Measurements from ENCODE around the gene ANO7. TPM values are rescaled to one million over a fixed set of nuclear protein-coding genes. Genes with fewer than 3 reads are reported as not detected.

The ANO7 gene
- polyA plus RNA-seq, 1 of the 3 experiments (the other 2 are of a cell fraction), result 0.81 TPM

DNA sequence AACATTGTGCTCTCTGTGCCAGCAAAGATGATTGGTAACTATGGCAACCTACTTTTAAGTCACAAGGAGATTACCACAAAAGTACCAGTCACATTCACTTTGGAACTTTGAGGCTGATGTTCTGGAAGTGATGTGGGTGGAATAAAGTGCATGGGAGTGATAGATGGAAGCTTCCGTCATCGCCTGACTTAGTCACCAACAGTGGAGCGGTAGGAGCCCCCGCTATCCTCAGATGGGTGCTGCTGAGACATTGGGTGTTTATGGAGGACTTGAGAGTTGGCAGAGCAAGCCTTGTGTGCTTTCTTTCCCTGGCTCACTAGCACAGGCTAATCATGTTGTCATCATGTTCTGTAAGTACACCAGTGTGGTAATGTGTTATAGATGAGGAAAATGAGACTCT lies 33.6 kb upstream of the ANO7 start:
- H2AFZ ChIP-seq (ENCODE audit: low read depth), result no peak overlapping the region
- ChIA-PET POLR2A (no interaction called here), CTCF (no interaction called here)
- no peak overlapping the region for H3K4me2 ChIP-seq
- no peaks in the 10 kb centered on the region for H3K27me3 ChIP-seq (ENCODE audit: insufficient read depth)
- TF ChIP-seq, protein P1, sequence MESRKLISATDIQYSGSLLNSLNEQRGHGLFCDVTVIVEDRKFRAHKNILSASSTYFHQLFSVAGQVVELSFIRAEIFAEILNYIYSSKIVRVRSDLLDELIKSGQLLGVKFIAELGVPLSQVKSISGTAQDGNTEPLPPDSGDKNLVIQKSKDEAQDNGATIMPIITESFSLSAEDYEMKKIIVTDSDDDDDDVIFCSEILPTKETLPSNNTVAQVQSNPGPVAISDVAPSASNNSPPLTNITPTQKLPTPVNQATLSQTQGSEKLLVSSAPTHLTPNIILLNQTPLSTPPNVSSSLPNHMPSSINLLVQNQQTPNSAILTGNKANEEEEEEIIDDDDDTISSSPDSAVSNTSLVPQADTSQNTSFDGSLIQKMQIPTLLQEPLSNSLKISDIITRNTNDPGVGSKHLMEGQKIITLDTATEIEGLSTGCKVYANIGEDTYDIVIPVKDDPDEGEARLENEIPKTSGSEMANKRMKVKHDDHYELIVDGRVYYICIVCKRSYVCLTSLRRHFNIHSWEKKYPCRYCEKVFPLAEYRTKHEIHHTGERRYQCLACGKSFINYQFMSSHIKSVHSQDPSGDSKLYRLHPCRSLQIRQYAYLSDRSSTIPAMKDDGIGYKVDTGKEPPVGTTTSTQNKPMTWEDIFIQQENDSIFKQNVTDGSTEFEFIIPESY (IDR thresholded peaks at IDR 0.05; ENCODE audit: borderline replicate concordance, low read depth), result no peak
- TF ChIP-seq POLR2AphosphoS5 (IDR thresholded peaks at IDR 0.05; ENCODE audit: low read depth, low read length) (no peak), EZH2phosphoT487 (IDR thresholded peaks at IDR 0.05; ENCODE audit: borderline replicate concordance, low read depth) (no peak), MEF2A (IDR thresholded peaks at IDR 0.05; ENCODE audit: borderline replicate concordance, low read depth) (no peak), YY1 (IDR thresholded peaks at IDR 0.05; ENCODE audit: low read depth) (no peak), EP300 (IDR thresholded peaks at IDR 0.05; ENCODE audit: borderline replicate concordance in 1 of 2, low read depth in 1 of 2, low read length in 1 of 2) (no peak), SMC3 (IDR thresholded peaks at IDR 0.05; ENCODE audit: low read depth, low read length) (no peak), MXI1 (IDR thresholded peaks at IDR 0.05; ENCODE audit: low read depth, low read length) (no peak), RAD21 (IDR thresholded peaks at IDR 0.05; ENCODE audit: low read length) (no peak), TAF1 (IDR thresholded peaks at IDR 0.05; ENCODE audit: borderline replicate concordance, low read depth, low read length) (no peak), NRF1 (IDR thresholded peaks at IDR 0.05; ENCODE audit: low read depth, low read length) (no peak), JUND (IDR thresholded peaks at IDR 0.05) (no peak)
- TF ChIP-seq, protein P2, sequence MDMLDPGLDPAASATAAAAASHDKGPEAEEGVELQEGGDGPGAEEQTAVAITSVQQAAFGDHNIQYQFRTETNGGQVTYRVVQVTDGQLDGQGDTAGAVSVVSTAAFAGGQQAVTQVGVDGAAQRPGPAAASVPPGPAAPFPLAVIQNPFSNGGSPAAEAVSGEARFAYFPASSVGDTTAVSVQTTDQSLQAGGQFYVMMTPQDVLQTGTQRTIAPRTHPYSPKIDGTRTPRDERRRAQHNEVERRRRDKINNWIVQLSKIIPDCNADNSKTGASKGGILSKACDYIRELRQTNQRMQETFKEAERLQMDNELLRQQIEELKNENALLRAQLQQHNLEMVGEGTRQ (IDR thresholded peaks at IDR 0.05; ENCODE audit: borderline replicate concordance, low read depth, low read length), result no peak
- peaks cover 0 to 25% of the 10 kb centered on the region in 2 experiments for H3K36me3 ChIP-seq (replicated peaks in 1 of 2; ENCODE audit: control insufficient read depth in 1 of 2, insufficient read depth in 2 of 2, low read length in 1 of 2)
- peaks cover 0 to 8% of the 10 kb centered on the region in 2 experiments; a peak in 2 of 4 replicates for H3K4me1 ChIP-seq (ENCODE audit: control insufficient read depth in 1 of 2, insufficient read depth in 2 of 2, low read depth in 1 of 2, low read length in 1 of 2)
- no peak overlapping the region for H3K4me3 ChIP-seq (ENCODE audit: low read depth in 2 of 2, low read length in 1 of 2)
- DNase-seq, result no peak
- no peaks in the 10 kb centered on the region for H3K9me2 ChIP-seq
- no peak overlapping the region for H3K27ac ChIP-seq (ENCODE audit: low read depth in 2 of 2, low read length in 1 of 2)
- peaks cover 18% of the 10 kb centered on the region; the same call in 1 of the 2 replicates for H3K79me2 ChIP-seq (ENCODE audit: insufficient read depth)
- no peaks in the 10 kb centered on the region for H4K20me1 ChIP-seq (ENCODE audit: insufficient read depth)
- 95% methylated on average over 4 of the region's 4 CpGs for WGBS (ENCODE audit: low lambda C conversion rate)
- no peaks in the 10 kb centered on the region for H3F3A ChIP-seq (replicated peaks; ENCODE audit: insufficient read depth)
- no peak overlapping the region for H3K9ac ChIP-seq
- no peaks in the 10 kb centered on the region for H3K9me3 ChIP-seq

DNA sequence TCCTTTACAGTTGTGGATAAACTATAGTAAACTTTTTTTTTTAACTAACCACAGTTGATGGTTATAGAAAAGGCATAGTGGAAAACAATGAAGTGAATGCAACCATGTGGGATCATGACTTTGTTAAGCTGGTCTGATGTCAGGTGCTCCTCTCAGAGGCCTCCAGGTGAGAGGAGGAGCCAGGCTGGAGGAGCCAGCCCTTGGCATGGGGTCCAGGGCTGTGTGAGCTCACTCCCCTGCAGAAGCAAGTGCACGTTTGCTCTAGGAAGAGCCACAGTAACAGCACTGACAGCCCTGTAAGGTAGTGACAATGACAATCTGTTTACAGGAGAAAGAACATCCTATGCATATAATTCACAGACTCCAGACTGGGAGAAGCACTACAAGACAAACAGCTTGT lies 32.5 kb upstream of the ANO7 start:
- Histone ChIP-seq H4K20me1 (ENCODE audit: insufficient read depth) (no peaks in the 10 kb centered on the region), H3K27me3 (ENCODE audit: insufficient read depth) (no peaks in the 10 kb centered on the region), H3K4me2 (no peak overlapping the region), H3K79me2 (ENCODE audit: insufficient read depth) (peaks cover 13% of the 10 kb centered on the region; the same call in 1 of the 2 replicates), H3K9me3 (no peaks in the 10 kb centered on the region), H2AFZ (ENCODE audit: low read depth) (no peak overlapping the region), H3K9ac (no peak overlapping the region), H3K27ac (ENCODE audit: low read depth in 2 of 2, low read length in 1 of 2) (no peak overlapping the region), H3K4me1 (ENCODE audit: control insufficient read depth in 1 of 2, insufficient read depth in 2 of 2, low read depth in 1 of 2, low read length in 1 of 2) (peaks cover 0 to 5% of the 10 kb centered on the region in 2 experiments; a peak in 2 of 4 replicates), H3K4me3 (ENCODE audit: low read depth in 2 of 2, low read length in 1 of 2) (no peak overlapping the region), H3F3A (replicated peaks; ENCODE audit: insufficient read depth) (no peaks in the 10 kb centered on the region), H3K9me2 (no peaks in the 10 kb centered on the region), H3K36me3 (replicated peaks in 1 of 2; ENCODE audit: control insufficient read depth in 1 of 2, insufficient read depth in 2 of 2, low read length in 1 of 2) (peaks cover 0 to 29% of the 10 kb centered on the region in 2 experiments)
- ChIA-PET POLR2A (no interaction called here), CTCF (no interaction called here)
- WGBS (ENCODE audit: low lambda C conversion rate), result 100% methylated on average over 1 of the region's 1 CpG
- TF ChIP-seq NFIC (IDR thresholded peaks at IDR 0.05; ENCODE audit: borderline replicate concordance) (no peak), FOSL2 (IDR thresholded peaks at IDR 0.05; ENCODE audit: borderline replicate concordance, low read depth) (no peak), TEAD4 (IDR thresholded peaks at IDR 0.05; ENCODE audit: borderline replicate concordance, insufficient read depth) (no peak), GATA2 (CRISPR knock-in tag; IDR thresholded peaks at IDR 0.05) (no peak), MXI1 (IDR thresholded peaks at IDR 0.05; ENCODE audit: low read depth, low read length) (no peak), FOXM1 (IDR thresholded peaks at IDR 0.05; ENCODE audit: low read depth) (no peak)
- TF ChIP-seq, protein P3, sequence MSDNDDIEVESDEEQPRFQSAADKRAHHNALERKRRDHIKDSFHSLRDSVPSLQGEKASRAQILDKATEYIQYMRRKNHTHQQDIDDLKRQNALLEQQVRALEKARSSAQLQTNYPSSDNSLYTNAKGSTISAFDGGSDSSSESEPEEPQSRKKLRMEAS (IDR thresholded peaks at IDR 0.05; ENCODE audit: low read depth), result no peak
- TF ChIP-seq, protein P4, sequence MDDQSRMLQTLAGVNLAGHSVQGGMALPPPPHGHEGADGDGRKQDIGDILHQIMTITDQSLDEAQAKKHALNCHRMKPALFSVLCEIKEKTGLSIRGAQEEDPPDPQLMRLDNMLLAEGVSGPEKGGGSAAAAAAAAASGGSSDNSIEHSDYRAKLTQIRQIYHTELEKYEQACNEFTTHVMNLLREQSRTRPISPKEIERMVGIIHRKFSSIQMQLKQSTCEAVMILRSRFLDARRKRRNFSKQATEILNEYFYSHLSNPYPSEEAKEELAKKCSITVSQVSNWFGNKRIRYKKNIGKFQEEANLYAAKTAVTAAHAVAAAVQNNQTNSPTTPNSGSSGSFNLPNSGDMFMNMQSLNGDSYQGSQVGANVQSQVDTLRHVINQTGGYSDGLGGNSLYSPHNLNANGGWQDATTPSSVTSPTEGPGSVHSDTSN (IDR thresholded peaks at IDR 0.05), result no peak
- TF ChIP-seq, protein P5, sequence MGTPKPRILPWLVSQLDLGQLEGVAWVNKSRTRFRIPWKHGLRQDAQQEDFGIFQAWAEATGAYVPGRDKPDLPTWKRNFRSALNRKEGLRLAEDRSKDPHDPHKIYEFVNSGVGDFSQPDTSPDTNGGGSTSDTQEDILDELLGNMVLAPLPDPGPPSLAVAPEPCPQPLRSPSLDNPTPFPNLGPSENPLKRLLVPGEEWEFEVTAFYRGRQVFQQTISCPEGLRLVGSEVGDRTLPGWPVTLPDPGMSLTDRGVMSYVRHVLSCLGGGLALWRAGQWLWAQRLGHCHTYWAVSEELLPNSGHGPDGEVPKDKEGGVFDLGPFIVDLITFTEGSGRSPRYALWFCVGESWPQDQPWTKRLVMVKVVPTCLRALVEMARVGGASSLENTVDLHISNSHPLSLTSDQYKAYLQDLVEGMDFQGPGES (IDR thresholded peaks at IDR 0.05; ENCODE audit: low read depth, low read length), result no peak
- TF ChIP-seq, protein P6, sequence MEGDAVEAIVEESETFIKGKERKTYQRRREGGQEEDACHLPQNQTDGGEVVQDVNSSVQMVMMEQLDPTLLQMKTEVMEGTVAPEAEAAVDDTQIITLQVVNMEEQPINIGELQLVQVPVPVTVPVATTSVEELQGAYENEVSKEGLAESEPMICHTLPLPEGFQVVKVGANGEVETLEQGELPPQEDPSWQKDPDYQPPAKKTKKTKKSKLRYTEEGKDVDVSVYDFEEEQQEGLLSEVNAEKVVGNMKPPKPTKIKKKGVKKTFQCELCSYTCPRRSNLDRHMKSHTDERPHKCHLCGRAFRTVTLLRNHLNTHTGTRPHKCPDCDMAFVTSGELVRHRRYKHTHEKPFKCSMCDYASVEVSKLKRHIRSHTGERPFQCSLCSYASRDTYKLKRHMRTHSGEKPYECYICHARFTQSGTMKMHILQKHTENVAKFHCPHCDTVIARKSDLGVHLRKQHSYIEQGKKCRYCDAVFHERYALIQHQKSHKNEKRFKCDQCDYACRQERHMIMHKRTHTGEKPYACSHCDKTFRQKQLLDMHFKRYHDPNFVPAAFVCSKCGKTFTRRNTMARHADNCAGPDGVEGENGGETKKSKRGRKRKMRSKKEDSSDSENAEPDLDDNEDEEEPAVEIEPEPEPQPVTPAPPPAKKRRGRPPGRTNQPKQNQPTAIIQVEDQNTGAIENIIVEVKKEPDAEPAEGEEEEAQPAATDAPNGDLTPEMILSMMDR (IDR thresholded peaks at IDR 0.05), result no peak
- no peak for DNase-seq

All from SK-N-SH (cell line).